HepG2 (cell line): ENCODE results near the gene PIP5KL1. TPM values are rescaled to one million over a fixed set of nuclear protein-coding genes. Genes with fewer than 3 reads are reported as not detected.

ENCODE experiments used
- CBFB ChIP-seq: sonication (generic); formaldehyde crosslinking; IDR thresholded peaks from 2 replicates; pipeline ENCODE4 v1.4.0; 2020; ENCODE audit warnings: missing genetic modification reagents
- FOSL1 ChIP-seq: sonication (generic); formaldehyde crosslinking; IDR thresholded peaks from 2 replicates; pipeline ENCODE4 v1.9.0; 2021; ENCODE audit warnings: missing genetic modification reagents, borderline replicate concordance
- IRF2 ChIP-seq: IDR thresholded peaks from 2 replicates; pipeline ENCODE4 v1.6.1; 2018; ENCODE audit warnings: missing genetic modification reagents, missing compliant biosample characterization
- PAX8 ChIP-seq: sonication (generic); formaldehyde crosslinking; IDR thresholded peaks from 2 replicates; pipeline ENCODE4 v1.8.0; 2022; ENCODE audit warnings: mild to moderate bottlenecking, missing genetic modification reagents, borderline replicate concordance
- PHB2 ChIP-seq: fragments of 450-650 bp; IDR thresholded peaks from 2 replicates; pipeline ENCODE4 v1.6.1; 2018; ENCODE audit not compliant: partially characterized antibody
- POLR2AphosphoS2 ChIP-seq: IDR thresholded peaks from 2 replicates; pipeline ENCODE4 v1.6.1; 2011; ENCODE audit warnings: low read depth, low read length, improper control_type of control experiment
- RORA ChIP-seq: sonication (generic); formaldehyde crosslinking; IDR thresholded peaks from 2 replicates; pipeline ENCODE4 v1.5.0; 2020; ENCODE audit warnings: mild to moderate bottlenecking, missing genetic modification reagents, moderate library complexity
- SP2 ChIP-seq: sonication (generic); formaldehyde crosslinking; IDR thresholded peaks from 2 replicates; pipeline ENCODE4 v1.5.1; 2020; ENCODE audit warnings: mild to moderate bottlenecking, missing genetic modification reagents
- ZFP82 ChIP-seq: sonication (generic); formaldehyde crosslinking; IDR thresholded peaks from 2 replicates; pipeline ENCODE4 v1.5.1; 2020; ENCODE audit warnings: mild to moderate bottlenecking, missing genetic modification reagents, borderline replicate concordance
- ZMYM2 ChIP-seq: sonication (generic); formaldehyde crosslinking; IDR thresholded peaks from 2 replicates; pipeline ENCODE4 v1.8.0; 2022; ENCODE audit warnings: mild to moderate bottlenecking, missing genetic modification reagents
- ZNF17 ChIP-seq: sonication (generic); formaldehyde crosslinking; IDR thresholded peaks from 2 replicates; pipeline ENCODE4 v1.5.0; 2020; ENCODE audit warnings: mild to moderate bottlenecking, missing genetic modification reagents
- ZNF543 ChIP-seq: sonication (generic); formaldehyde crosslinking; IDR thresholded peaks from 2 replicates; pipeline ENCODE4 v1.4.0; 2020; ENCODE audit warnings: mild to moderate bottlenecking, missing genetic modification reagents
- ZNF616 ChIP-seq: sonication (generic); formaldehyde crosslinking; IDR thresholded peaks from 2 replicates; pipeline ENCODE4 v1.5.0; 2020; ENCODE audit warnings: low read depth, mild to moderate bottlenecking, missing genetic modification reagents
- polyA plus RNA-seq, 8 experiments: library from polyadenylated mRNA; depleted of rRNA in 3 of 8; stranded (reverse) in 7 of 8; unstranded in 1 of 8; fragments of >200 nt; fragmentation: Illumina TruSeq in 4 of 8; extraction: Trizol in 4 of 8; gene quantifications; 2 replicates each; pipeline versions ENCODE4 v1.2.1 to v1.2.3, GENCODE V29; 2011 to 2016; ENCODE audit warnings: low read depth in 4 of 8, missing spikeins in 1 of 8, mixed read lengths in 1 of 8; ENCODE audit not compliant: insufficient read depth in 1 of 8
- total RNA-seq, 5 experiments: library from RNA; depleted of rRNA; stranded (reverse); fragments of >200 nt; fragmentation: Illumina TruSeq; extraction: Trizol; gene quantifications; 2 replicates each; pipeline ENCODE4 v1.2.3, GENCODE V29; 2016; ENCODE audit warnings: low read depth in 1 of 5
- TF ChIP-seq, protein P1 (sequence below): sonication (generic); formaldehyde crosslinking; IDR thresholded peaks from 2 replicates; pipeline ENCODE4 v1.5.0; 2020; ENCODE audit warnings: mild to moderate bottlenecking, missing genetic modification reagents, borderline replicate concordance
- TF ChIP-seq, protein P2 (sequence below): IDR thresholded peaks from 2 replicates; pipeline ENCODE4 v1.6.1; 2016; ENCODE audit warnings: low read depth, borderline replicate concordance
- TF ChIP-seq, protein P3 (sequence below): sonication (generic); formaldehyde crosslinking; IDR thresholded peaks from 2 replicates; pipeline ENCODE4 v1.5.1; 2020; ENCODE audit warnings: mild to moderate bottlenecking, missing genetic modification reagents, moderate library complexity

Gene PIP5KL1
- total and polyA plus RNA-seq, 2 of the 13 experiments (the other 11 are each of a cell fraction or from before 2014, with no cell fraction given) = 0.20 to 0.49 TPM

DNA sequence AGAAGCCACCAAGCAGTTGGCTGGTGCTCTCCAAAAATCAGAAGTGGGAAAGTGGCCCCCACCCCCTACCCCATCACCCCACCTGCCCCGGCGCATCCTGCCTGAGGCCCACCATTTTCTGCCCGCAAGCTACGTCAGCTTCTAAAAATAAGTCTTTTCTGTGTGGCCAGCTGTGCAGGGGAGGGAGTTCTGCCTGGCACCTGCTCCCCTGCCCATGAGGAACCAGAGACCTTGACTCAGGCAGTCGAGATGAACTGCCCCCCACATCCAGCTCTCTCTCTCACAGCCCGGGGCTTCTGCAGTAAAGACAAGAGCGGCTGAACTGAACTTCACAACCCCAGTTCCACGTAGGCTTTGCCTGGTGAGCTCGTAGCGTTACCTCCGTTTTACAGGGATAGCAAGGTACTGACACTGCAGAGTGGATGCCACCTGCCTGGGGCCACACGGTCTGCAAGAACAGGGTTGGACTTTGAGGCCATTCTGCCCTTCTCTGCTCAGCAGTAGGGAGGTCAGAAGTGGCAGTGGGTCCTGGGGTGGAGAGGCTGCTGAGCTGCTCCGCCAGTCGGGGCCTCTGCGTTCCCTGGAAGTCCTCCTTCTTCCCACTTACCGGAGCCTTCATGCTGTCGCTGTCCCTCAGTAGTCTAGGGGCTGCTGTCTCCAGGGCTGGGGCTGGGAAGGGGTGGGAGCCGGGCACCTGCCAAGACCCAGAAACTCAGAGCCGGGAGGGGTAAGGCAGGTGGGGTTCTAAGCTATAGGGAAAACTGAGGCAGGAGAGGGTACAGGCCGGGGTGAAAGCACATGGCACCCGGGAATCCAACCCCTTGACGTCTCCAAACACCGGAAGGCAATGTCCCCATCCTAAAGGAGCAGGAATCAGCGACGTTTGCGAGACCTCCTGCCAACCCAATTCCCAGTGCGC lies 14.5 kb downstream of the PIP5KL1 start (continued):
- TF ChIP-seq, protein P1, sequence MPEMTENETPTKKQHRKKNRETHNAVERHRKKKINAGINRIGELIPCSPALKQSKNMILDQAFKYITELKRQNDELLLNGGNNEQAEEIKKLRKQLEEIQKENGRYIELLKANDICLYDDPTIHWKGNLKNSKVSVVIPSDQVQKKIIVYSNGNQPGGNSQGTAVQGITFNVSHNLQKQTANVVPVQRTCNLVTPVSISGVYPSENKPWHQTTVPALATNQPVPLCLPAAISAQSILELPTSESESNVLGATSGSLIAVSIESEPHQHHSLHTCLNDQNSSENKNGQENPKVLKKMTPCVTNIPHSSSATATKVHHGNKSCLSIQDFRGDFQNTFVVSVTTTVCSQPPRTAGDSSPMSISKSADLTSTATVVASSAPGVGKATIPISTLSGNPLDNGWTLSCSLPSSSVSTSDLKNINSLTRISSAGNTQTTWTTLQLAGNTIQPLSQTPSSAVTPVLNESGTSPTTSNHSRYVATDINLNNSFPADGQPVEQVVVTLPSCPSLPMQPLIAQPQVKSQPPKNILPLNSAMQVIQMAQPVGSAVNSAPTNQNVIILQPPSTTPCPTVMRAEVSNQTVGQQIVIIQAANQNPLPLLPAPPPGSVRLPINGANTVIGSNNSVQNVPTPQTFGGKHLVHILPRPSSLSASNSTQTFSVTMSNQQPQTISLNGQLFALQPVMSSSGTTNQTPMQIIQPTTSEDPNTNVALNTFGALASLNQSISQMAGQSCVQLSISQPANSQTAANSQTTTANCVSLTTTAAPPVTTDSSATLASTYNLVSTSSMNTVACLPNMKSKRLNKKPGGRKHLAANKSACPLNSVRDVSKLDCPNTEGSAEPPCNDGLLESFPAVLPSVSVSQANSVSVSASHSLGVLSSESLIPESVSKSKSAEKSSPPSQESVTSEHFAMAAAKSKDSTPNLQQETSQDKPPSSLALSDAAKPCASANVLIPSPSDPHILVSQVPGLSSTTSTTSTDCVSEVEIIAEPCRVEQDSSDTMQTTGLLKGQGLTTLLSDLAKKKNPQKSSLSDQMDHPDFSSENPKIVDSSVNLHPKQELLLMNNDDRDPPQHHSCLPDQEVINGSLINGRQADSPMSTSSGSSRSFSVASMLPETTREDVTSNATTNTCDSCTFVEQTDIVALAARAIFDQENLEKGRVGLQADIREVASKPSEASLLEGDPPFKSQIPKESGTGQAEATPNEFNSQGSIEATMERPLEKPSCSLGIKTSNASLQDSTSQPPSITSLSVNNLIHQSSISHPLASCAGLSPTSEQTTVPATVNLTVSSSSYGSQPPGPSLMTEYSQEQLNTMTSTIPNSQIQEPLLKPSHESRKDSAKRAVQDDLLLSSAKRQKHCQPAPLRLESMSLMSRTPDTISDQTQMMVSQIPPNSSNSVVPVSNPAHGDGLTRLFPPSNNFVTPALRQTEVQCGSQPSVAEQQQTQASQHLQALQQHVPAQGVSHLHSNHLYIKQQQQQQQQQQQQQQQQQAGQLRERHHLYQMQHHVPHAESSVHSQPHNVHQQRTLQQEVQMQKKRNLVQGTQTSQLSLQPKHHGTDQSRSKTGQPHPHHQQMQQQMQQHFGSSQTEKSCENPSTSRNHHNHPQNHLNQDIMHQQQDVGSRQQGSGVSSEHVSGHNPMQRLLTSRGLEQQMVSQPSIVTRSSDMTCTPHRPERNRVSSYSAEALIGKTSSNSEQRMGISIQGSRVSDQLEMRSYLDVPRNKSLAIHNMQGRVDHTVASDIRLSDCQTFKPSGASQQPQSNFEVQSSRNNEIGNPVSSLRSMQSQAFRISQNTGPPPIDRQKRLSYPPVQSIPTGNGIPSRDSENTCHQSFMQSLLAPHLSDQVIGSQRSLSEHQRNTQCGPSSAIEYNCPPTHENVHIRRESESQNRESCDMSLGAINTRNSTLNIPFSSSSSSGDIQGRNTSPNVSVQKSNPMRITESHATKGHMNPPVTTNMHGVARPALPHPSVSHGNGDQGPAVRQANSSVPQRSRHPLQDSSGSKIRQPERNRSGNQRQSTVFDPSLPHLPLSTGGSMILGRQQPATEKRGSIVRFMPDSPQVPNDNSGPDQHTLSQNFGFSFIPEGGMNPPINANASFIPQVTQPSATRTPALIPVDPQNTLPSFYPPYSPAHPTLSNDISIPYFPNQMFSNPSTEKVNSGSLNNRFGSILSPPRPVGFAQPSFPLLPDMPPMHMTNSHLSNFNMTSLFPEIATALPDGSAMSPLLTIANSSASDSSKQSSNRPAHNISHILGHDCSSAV (CRISPR knock-in tag) = no peak
- TF ChIP-seq PAX8 (no peak), PHB2 (no peak), SP2 (no peak), POLR2AphosphoS2 (no peak), ZFP82 (CRISPR knock-in tag) (no peak), FOSL1 (CRISPR knock-in tag) (no peak), CBFB (CRISPR knock-in tag) (no peak), ZNF17 (CRISPR knock-in tag) (no peak), RORA (CRISPR knock-in tag) (no peak), ZMYM2 (no peak), IRF2 (no peak; the same call in 1 of the 2 replicates), ZNF616 (CRISPR knock-in tag) (no peak), ZNF543 (CRISPR knock-in tag) (no peak)
- TF ChIP-seq, protein P2, sequence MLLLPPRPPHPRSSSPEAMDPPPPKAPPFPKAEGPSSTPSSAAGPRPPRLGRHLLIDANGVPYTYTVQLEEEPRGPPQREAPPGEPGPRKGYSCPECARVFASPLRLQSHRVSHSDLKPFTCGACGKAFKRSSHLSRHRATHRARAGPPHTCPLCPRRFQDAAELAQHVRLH (CRISPR knock-in tag) = no peak
- TF ChIP-seq, protein P3, sequence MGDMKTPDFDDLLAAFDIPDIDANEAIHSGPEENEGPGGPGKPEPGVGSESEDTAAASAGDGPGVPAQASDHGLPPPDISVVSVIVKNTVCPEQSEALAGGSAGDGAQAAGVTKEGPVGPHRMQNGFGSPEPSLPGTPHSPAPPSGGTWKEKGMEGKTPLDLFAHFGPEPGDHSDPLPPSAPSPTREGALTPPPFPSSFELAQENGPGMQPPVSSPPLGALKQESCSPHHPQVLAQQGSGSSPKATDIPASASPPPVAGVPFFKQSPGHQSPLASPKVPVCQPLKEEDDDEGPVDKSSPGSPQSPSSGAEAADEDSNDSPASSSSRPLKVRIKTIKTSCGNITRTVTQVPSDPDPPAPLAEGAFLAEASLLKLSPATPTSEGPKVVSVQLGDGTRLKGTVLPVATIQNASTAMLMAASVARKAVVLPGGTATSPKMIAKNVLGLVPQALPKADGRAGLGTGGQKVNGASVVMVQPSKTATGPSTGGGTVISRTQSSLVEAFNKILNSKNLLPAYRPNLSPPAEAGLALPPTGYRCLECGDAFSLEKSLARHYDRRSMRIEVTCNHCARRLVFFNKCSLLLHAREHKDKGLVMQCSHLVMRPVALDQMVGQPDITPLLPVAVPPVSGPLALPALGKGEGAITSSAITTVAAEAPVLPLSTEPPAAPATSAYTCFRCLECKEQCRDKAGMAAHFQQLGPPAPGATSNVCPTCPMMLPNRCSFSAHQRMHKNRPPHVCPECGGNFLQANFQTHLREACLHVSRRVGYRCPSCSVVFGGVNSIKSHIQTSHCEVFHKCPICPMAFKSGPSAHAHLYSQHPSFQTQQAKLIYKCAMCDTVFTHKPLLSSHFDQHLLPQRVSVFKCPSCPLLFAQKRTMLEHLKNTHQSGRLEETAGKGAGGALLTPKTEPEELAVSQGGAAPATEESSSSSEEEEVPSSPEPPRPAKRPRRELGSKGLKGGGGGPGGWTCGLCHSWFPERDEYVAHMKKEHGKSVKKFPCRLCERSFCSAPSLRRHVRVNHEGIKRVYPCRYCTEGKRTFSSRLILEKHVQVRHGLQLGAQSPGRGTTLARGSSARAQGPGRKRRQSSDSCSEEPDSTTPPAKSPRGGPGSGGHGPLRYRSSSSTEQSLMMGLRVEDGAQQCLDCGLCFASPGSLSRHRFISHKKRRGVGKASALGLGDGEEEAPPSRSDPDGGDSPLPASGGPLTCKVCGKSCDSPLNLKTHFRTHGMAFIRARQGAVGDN = peak; percentile 81
